Body of pancreas (tissue), 4 donors: ENCODE data around the gene IQCK. TPM values are rescaled to one million over a fixed set of nuclear protein-coding genes. Genes with fewer than 3 reads are reported as not detected.

ENCODE experiments used
- ATAC-seq: fragments of 150-250 bp; one replicate; pipeline ENCODE4 v1.9.1; 2016
- DNase-seq, 4 donors: peaks; one replicate each; pipeline ENCODE4 v3.0.0-alpha.2; 2019
- H3K27ac ChIP-seq, 4 donors: fragments of 200-600 bp; sonication (generic); 1 replicate in 3 of 4; 2 replicates in 1 of 4; pipeline versions ENCODE4 v1.5.1 to v1.6.1; 2016 to 2019; ENCODE audit warnings: mild to moderate bottlenecking in 1 of 4, mixed read lengths in 1 of 4, moderate library complexity in 1 of 4
- H3K27me3 ChIP-seq, 2 donors: fragments of 200-600 bp; sonication (generic); one replicate each; pipeline ENCODE4 v1.6.0; 2016; ENCODE audit warnings: mild to moderate bottlenecking in 1 of 2
- H3K36me3 ChIP-seq, 2 donors: fragments of 200-600 bp; sonication (generic); replicated peaks in 1 of 2; 2 replicates each; pipeline ENCODE4 v1.5.1; 2016; ENCODE audit warnings: low read depth in 2 of 2; ENCODE audit not compliant: insufficient read depth in 1 of 2
- H3K4me1 ChIP-seq: fragments of 200-600 bp; sonication (generic); one replicate; pipeline ENCODE4 v1.6.0; 2016
- H3K4me3 ChIP-seq, 2 donors: fragments of 200-600 bp; sonication (generic); 1 replicate in 1 of 2; 2 replicates in 1 of 2; pipeline ENCODE4 v1.5.1; 2016 to 2019
- H3K9me3 ChIP-seq, 3 donors: fragments of 200-600 bp; sonication (generic); 1 replicate in 2 of 3; 2 replicates in 1 of 3; pipeline ENCODE4 v1.5.1; 2016
- CTCF ChIP-seq, 7 experiments: fragments of 450-650 bp in 4 of 7; fragments of 200-600 bp in 3 of 7; sonication (generic) in 3 of 7; IDR thresholded peaks; one replicate each; pipeline ENCODE4 v1.5.1; 2016 to 2019; ENCODE audit warnings: antibody characterized with exemption in 7 of 7
- POLR2A ChIP-seq, 3 donors: fragments of 450-650 bp; IDR thresholded peaks; one replicate each; pipeline ENCODE4 v1.6.1; 2016; ENCODE audit warnings: antibody characterized with exemption in 3 of 3, mild to moderate bottlenecking in 2 of 3
- WGBS, 2 donors: methylation state at CpG; one replicate each; pipeline ENCODE4 v1.1.5; 2017; 5-methylcytosine and 5-hydroxymethylcytosine counted together
- intact Hi-C: fragments of 100-400 bp; cut with DNase I; formaldehyde crosslinking; loops from one replicate; pipeline ENCODE4 v1.15.1; 2023
- total RNA-seq, 2 donors: library from RNA; depleted of rRNA; stranded (reverse); fragments of >200 nt; gene quantifications; one replicate each; pipeline ENCODE4 v1.1.0, GENCODE V29; 2016

The IQCK gene
- total RNA-seq, 2 donors from 2014 or later: 10.9 to 52.7 TPM

- no peak for DNase-seq
- WGBS, 2 donors: 87 to 89% methylated on average over 5 of the region's 5 CpGs
- intact Hi-C loops: no loop called here
- Histone ChIP-seq H3K9me3 (no peaks in the 10 kb centered on the region), H3K27me3 (no peaks in the 10 kb centered on the region), H3K36me3 (no peaks in the 10 kb centered on the region), H3K27ac (no peak overlapping the region), H3K4me3 (no peak overlapping the region), H3K4me1 (peaks cover 10% of the 10 kb centered on the region)
- no peak for TF ChIP-seq POLR2A (IDR thresholded peaks at IDR 0.05)
- TF ChIP-seq CTCF (IDR thresholded peaks at IDR 0.05): no peak
- ATAC-seq: no peak
Measured at GRCh38 chr16:19833581-19833980, 115.5 kb downstream of the IQCK start.

- ATAC-seq: no peak
- WGBS, 2 donors: 92 to 96% methylated on average over 3 of the region's 3 CpGs
- Histone ChIP-seq H3K27me3 (no peaks in the 10 kb centered on the region), H3K9me3 (no peaks in the 10 kb centered on the region), H3K36me3 (no peaks in the 10 kb centered on the region), H3K4me3 (no peak overlapping the region), H3K27ac (no peak overlapping the region), H3K4me1 (peaks cover 3% of the 10 kb centered on the region)
- no peak for TF ChIP-seq POLR2A (IDR thresholded peaks at IDR 0.05)
- no peak for TF ChIP-seq CTCF (IDR thresholded peaks at IDR 0.05)
- no peak for DNase-seq
- intact Hi-C loops: no loop called here
Measured at GRCh38 chr16:19835196-19835595, 117.1 kb downstream of the IQCK start.

GRCh38 chr16:19835968-19836421, 117.9 kb downstream of the IQCK start:
- intact Hi-C loops: no loop called here
- TF ChIP-seq POLR2A (IDR thresholded peaks at IDR 0.05) (no peak), CTCF (IDR thresholded peaks at IDR 0.05) (no peak)

GRCh38 chr16:19837331-19837980, 119.4 kb downstream of the IQCK start:
- Histone ChIP-seq H3K27ac (no peak overlapping the region), H3K27me3 (no peaks in the 10 kb centered on the region), H3K9me3 (no peaks in the 10 kb centered on the region), H3K4me1 (no peaks in the 10 kb centered on the region), H3K36me3 (no peaks in the 10 kb centered on the region), H3K4me3 (no peak overlapping the region)
- intact Hi-C loops: no loop called here
- DNase-seq (no peak), ATAC-seq (no peak)
- 82 to 83% methylated on average over 6 of the region's 6 CpGs for WGBS, 2 donors
- TF ChIP-seq POLR2A (IDR thresholded peaks at IDR 0.05): no peak
- TF ChIP-seq CTCF (IDR thresholded peaks at IDR 0.05): no peak

More at GRCh38 chr16:19835968-19836421, 117.9 kb downstream of the IQCK start:
- no peak for ATAC-seq
- H3K27ac ChIP-seq: no peak overlapping the region
- no peak overlapping the region for H3K4me3 ChIP-seq
- no peaks in the 10 kb centered on the region for H3K36me3 ChIP-seq
- no peak for DNase-seq
- H3K4me1 ChIP-seq: no peaks in the 10 kb centered on the region
- no peaks in the 10 kb centered on the region for H3K27me3 ChIP-seq
- no peaks in the 10 kb centered on the region for H3K9me3 ChIP-seq
